ENCODE results near the gene FAM20C. TPM values are rescaled to one million over a fixed set of nuclear protein-coding genes. Genes with fewer than 3 reads are reported as not detected.

The FAM20C gene
- total RNA-seq, 1 experiment from 2014 or later: 62.4 TPM

DNA sequence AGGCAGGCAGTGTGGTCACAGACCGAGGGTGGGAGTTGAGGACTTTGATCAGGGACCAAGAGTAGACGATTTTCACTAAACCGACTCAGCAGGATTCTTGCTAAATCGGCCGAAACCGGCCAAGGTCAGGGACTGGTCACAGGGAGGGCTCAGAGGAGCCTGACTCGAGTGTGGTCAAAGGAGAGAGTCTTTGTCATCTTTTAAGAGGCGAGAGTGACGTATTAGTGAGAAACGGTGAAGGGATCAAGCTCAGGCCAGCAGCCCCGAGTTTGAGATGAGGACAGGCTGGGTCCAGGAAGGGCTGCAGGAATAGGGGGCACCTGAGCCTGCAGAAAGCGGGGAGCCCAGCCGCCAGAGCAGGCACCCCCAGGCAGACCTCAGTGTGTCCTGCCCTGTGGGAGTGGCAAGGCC is 41.6 kb upstream of the FAM20C start:
- Histone ChIP-seq H3K4me1 (ENCODE audit: control insufficient read depth, insufficient read depth, low read length) (peaks cover 6% of the 10 kb centered on the region), H3K9me3 (ENCODE audit: control insufficient read depth, insufficient read depth, low read depth, low read length) (no peaks in the 10 kb centered on the region), H3K27me3 (ENCODE audit: control insufficient read depth, insufficient read depth, low read length) (no peaks in the 10 kb centered on the region), H3K27ac (ENCODE audit: low read length) (peak overlapping the region; percentile 99; the same call in 1 of the 2 replicates), H3K4me3 (ENCODE audit: low read depth in 2 of 2, low read length in 2 of 2) (no peak overlapping the region), H3K36me3 (ENCODE audit: control insufficient read depth, insufficient read depth, low read length) (no peaks in the 10 kb centered on the region)
- POLR2A ChIA-PET: no interaction called here
- intact Hi-C loops (cut with micrococcal nuclease; ENCODE audit: unreplicated experiment): no loop called here
- in situ Hi-C loops (cut with HindIII; ENCODE audit: low pct_unique_long_range_greater_than_20kb, low sequenced_read_pairs): no loop called here
- TF ChIP-seq POLR2AphosphoS5 (IDR thresholded peaks at IDR 0.05; ENCODE audit: low read depth, low read length) (no peak), SIN3A (IDR thresholded peaks at IDR 0.05; ENCODE audit: borderline replicate concordance, insufficient read depth, low read depth, low read length) (no peak), TCF7L2 (IDR thresholded peaks at IDR 0.05; ENCODE audit: low read depth, low read length) (no peak)
- TF ChIP-seq, protein P1, sequence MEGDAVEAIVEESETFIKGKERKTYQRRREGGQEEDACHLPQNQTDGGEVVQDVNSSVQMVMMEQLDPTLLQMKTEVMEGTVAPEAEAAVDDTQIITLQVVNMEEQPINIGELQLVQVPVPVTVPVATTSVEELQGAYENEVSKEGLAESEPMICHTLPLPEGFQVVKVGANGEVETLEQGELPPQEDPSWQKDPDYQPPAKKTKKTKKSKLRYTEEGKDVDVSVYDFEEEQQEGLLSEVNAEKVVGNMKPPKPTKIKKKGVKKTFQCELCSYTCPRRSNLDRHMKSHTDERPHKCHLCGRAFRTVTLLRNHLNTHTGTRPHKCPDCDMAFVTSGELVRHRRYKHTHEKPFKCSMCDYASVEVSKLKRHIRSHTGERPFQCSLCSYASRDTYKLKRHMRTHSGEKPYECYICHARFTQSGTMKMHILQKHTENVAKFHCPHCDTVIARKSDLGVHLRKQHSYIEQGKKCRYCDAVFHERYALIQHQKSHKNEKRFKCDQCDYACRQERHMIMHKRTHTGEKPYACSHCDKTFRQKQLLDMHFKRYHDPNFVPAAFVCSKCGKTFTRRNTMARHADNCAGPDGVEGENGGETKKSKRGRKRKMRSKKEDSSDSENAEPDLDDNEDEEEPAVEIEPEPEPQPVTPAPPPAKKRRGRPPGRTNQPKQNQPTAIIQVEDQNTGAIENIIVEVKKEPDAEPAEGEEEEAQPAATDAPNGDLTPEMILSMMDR (IDR thresholded peaks at IDR 0.05): no peak
- TF ChIP-seq, protein P2, sequence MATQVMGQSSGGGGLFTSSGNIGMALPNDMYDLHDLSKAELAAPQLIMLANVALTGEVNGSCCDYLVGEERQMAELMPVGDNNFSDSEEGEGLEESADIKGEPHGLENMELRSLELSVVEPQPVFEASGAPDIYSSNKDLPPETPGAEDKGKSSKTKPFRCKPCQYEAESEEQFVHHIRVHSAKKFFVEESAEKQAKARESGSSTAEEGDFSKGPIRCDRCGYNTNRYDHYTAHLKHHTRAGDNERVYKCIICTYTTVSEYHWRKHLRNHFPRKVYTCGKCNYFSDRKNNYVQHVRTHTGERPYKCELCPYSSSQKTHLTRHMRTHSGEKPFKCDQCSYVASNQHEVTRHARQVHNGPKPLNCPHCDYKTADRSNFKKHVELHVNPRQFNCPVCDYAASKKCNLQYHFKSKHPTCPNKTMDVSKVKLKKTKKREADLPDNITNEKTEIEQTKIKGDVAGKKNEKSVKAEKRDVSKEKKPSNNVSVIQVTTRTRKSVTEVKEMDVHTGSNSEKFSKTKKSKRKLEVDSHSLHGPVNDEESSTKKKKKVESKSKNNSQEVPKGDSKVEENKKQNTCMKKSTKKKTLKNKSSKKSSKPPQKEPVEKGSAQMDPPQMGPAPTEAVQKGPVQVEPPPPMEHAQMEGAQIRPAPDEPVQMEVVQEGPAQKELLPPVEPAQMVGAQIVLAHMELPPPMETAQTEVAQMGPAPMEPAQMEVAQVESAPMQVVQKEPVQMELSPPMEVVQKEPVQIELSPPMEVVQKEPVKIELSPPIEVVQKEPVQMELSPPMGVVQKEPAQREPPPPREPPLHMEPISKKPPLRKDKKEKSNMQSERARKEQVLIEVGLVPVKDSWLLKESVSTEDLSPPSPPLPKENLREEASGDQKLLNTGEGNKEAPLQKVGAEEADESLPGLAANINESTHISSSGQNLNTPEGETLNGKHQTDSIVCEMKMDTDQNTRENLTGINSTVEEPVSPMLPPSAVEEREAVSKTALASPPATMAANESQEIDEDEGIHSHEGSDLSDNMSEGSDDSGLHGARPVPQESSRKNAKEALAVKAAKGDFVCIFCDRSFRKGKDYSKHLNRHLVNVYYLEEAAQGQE (IDR thresholded peaks at IDR 0.05; ENCODE audit: insufficient read depth in 1 of 2, low read depth in 2 of 2, low read length in 1 of 2): no peak
- CTCF ChIA-PET: no interaction called here
- no TSS peak for BruUV-seq (replicated peaks)
- ATAC-seq (no peak), DNase-seq (ENCODE audit: low read depth, low spot score) (no peak)

DNA sequence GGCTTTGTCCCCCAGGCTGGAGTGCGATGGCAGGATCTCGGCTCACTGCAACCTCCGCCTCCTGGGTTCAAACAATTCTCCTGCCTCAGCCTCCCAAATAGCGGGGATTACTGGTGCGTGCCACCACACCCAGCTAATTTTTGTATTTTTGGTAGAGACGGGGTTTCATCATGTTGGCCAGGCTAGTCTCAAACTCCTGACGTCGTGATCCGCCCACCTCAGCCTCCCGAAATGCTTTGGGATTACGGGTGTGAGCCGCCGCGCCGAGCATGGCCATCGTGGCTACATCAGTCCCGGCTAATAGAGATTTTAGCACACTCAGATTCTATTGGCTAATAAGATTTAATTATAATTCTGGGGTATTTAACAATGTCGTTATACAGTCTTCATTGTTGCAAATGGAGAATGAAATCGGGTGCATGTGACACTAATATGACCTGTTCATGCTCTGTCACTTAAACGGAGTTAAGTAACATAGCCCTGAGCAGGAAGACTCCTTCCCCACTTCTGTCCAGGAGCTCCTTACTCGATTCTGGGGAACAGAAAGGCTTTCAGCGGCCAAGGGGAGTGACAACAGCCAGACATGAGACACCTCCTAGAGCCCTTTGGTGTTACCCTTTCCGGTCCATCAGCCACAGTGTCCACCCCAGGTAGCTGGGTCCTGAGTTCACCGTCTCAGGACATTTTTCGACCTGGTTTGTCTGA is 40.9 kb upstream of the FAM20C start:
- Histone ChIP-seq H3K27ac (ENCODE audit: low read length) (no peak overlapping the region), H3K27me3 (ENCODE audit: control insufficient read depth, insufficient read depth, low read length) (no peaks in the 10 kb centered on the region), H3K4me1 (ENCODE audit: control insufficient read depth, insufficient read depth, low read length) (peaks cover 6% of the 10 kb centered on the region), H3K9me3 (ENCODE audit: control insufficient read depth, insufficient read depth, low read depth, low read length) (no peaks in the 10 kb centered on the region), H3K36me3 (ENCODE audit: control insufficient read depth, insufficient read depth, low read length) (no peaks in the 10 kb centered on the region), H3K4me3 (ENCODE audit: low read depth in 2 of 2, low read length in 2 of 2) (no peak overlapping the region)
- CTCF ChIA-PET: no interaction called here
- intact Hi-C loops (cut with micrococcal nuclease; ENCODE audit: unreplicated experiment) (no loop called here), in situ Hi-C loops (cut with HindIII; ENCODE audit: low pct_unique_long_range_greater_than_20kb, low sequenced_read_pairs) (no loop called here)
- POLR2A ChIA-PET: interaction anchor here (0.7 kb wide), 1 partner anchor 11 kb away, joined by 5 read pairs; no protein-coding TSS in a partner anchor
- no peak for DNase-seq (ENCODE audit: low read depth, low spot score)
- TF ChIP-seq, protein P1 (IDR thresholded peaks at IDR 0.05): no peak
- TF ChIP-seq, protein P2 (IDR thresholded peaks at IDR 0.05; ENCODE audit: insufficient read depth in 1 of 2, low read depth in 2 of 2, low read length in 1 of 2): no peak
- no peak for TF ChIP-seq SIN3A (IDR thresholded peaks at IDR 0.05; ENCODE audit: borderline replicate concordance, insufficient read depth, low read depth, low read length)
- no peak for ATAC-seq
- BruUV-seq (replicated peaks): no TSS peak

Data from Panc1 (cell line).